Endothelial cell of umbilical vein (primary cell): Measurements from ENCODE around the gene KCNJ15.

Experiments used
- EZH2 ChIP-seq: IDR thresholded peaks from 2 replicates; pipeline ENCODE4 v1.6.1; 2012; ENCODE audit warnings: borderline replicate concordance, low read depth, mild to moderate bottlenecking, moderate library complexity, low read length, inconsistent platforms; ENCODE audit not compliant: severe bottlenecking
- FOS ChIP-seq: IDR thresholded peaks from 2 replicates; pipeline ENCODE4 v1.6.1; 2011; ENCODE audit warnings: mild to moderate bottlenecking, low read length, moderate library complexity, borderline replicate concordance; ENCODE audit not compliant: insufficient read depth
- GATA2 ChIP-seq: IDR thresholded peaks from 2 replicates; pipeline ENCODE4 v1.7.0; 2011; ENCODE audit warnings: low read depth, mild to moderate bottlenecking, moderate library complexity, mixed read lengths, low read length; ENCODE audit not compliant: insufficient read length, insufficient read depth
- JUN ChIP-seq: IDR thresholded peaks from 2 replicates; pipeline ENCODE4 v1.6.1; 2011; ENCODE audit warnings: borderline replicate concordance, low read depth; ENCODE audit not compliant: insufficient read length, insufficient read depth
- MYC ChIP-seq: IDR thresholded peaks from one replicate; pipeline ENCODE4 v1.6.1; 2011; ENCODE audit warnings: mild to moderate bottlenecking, low read depth, low read length
- POLR2A ChIP-seq: IDR thresholded peaks from 2 replicates; pipeline ENCODE4 v1.6.1; 2012; ENCODE audit warnings: low read depth, mild to moderate bottlenecking, control low read depth, low read length
- POLR2AphosphoS5 ChIP-seq: IDR thresholded peaks from 2 replicates; pipeline ENCODE4 v1.6.1; 2012; ENCODE audit warnings: low read depth, mild to moderate bottlenecking, control low read depth, low read length, moderate library complexity; ENCODE audit not compliant: insufficient read depth
- TF ChIP-seq, protein P1 (sequence below), 2 donors: IDR thresholded peaks; 1 replicate in 1 of 2; 2 replicates in 1 of 2; pipeline ENCODE4 v1.5.1; 2011; ENCODE audit warnings: low read length in 2 of 2, mild to moderate bottlenecking in 2 of 2, moderate library complexity in 2 of 2, control low read depth in 1 of 2, inconsistent platforms in 1 of 2, low read depth in 1 of 2; ENCODE audit not compliant: insufficient read depth in 1 of 2; ENCODE audit errors: extremely low read depth in 1 of 2
- TF ChIP-seq, protein P2 (sequence below): IDR thresholded peaks from 2 replicates; pipeline ENCODE4 v1.6.1; 2011; ENCODE audit not compliant: insufficient read depth, insufficient read length

DNA sequence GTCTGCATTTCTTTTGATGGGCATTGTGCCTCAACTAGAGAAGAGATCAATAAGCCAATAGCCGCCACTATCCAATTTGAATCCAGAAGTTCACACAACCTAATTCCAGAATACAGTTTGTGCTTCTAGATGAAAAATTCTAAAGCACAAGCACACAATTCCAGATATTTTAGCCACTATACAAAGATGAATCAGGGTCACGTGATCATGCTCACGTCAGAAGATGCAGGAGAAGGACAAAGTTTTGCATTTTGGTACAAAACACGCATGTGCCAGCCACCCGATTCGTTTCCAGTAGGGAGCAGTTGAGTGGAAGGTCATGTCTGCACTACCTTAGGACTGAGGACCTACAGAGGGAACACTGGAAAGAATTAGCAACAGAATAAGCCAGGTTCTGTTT is 3.6 kb downstream of the KCNJ15 start:
- TF ChIP-seq, protein P1, sequence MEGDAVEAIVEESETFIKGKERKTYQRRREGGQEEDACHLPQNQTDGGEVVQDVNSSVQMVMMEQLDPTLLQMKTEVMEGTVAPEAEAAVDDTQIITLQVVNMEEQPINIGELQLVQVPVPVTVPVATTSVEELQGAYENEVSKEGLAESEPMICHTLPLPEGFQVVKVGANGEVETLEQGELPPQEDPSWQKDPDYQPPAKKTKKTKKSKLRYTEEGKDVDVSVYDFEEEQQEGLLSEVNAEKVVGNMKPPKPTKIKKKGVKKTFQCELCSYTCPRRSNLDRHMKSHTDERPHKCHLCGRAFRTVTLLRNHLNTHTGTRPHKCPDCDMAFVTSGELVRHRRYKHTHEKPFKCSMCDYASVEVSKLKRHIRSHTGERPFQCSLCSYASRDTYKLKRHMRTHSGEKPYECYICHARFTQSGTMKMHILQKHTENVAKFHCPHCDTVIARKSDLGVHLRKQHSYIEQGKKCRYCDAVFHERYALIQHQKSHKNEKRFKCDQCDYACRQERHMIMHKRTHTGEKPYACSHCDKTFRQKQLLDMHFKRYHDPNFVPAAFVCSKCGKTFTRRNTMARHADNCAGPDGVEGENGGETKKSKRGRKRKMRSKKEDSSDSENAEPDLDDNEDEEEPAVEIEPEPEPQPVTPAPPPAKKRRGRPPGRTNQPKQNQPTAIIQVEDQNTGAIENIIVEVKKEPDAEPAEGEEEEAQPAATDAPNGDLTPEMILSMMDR (IDR thresholded peaks at IDR 0.05; ENCODE audit: extremely low read depth in 1 of 2, insufficient read depth in 1 of 2, low read depth in 1 of 2, low read length in 2 of 2) = no peak
- TF ChIP-seq POLR2A (no peak), MYC (no peak), EZH2 (no peak), POLR2AphosphoS5 (no peak), JUN (no peak), GATA2 (no peak), FOS (no peak)
- TF ChIP-seq, protein P2, sequence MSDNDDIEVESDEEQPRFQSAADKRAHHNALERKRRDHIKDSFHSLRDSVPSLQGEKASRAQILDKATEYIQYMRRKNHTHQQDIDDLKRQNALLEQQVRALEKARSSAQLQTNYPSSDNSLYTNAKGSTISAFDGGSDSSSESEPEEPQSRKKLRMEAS = no peak
